Liver (tissue), 3 donors: ENCODE results near the gene TM9SF3.
A peak's percentile ranks its signal among the peaks of the same experiment; 100 is the strongest.

Source experiments
- FOXA1 ChIP-seq: IDR thresholded peaks from 2 replicates; pipeline ENCODE4 v1.6.1; 2016; ENCODE audit warnings: antibody characterized with exemption
- GABPA ChIP-seq, 2 donors: IDR thresholded peaks in 1 of 2; conservative IDR thresholded peaks in 1 of 2; 2 replicates each; pipeline ENCODE4 v1.6.1; 2016; ENCODE audit warnings: antibody characterized with exemption in 2 of 2, mild to moderate bottlenecking in 1 of 2, moderate library complexity in 1 of 2
- HNF4A ChIP-seq, 2 donors: conservative IDR thresholded peaks; 2 replicates each; pipeline ENCODE4 v1.6.1; 2016; ENCODE audit warnings: antibody characterized with exemption in 2 of 2, mild to moderate bottlenecking in 2 of 2
- JUND ChIP-seq, 2 donors: IDR thresholded peaks; 2 replicates each; pipeline ENCODE4 v1.6.1; 2016; ENCODE audit warnings: antibody characterized with exemption in 2 of 2
- RAD21 ChIP-seq, 2 donors: IDR thresholded peaks; 2 replicates each; pipeline ENCODE4 v1.6.1; 2016; ENCODE audit warnings: antibody characterized with exemption in 2 of 2, mild to moderate bottlenecking in 2 of 2
- RXRA ChIP-seq, 2 donors: IDR thresholded peaks; 2 replicates each; pipeline ENCODE4 v1.6.1; 2017 to 2018; ENCODE audit warnings: antibody characterized with exemption in 2 of 2, mild to moderate bottlenecking in 1 of 2
- TAF1 ChIP-seq: conservative IDR thresholded peaks from 2 replicates; pipeline ENCODE4 v1.6.1; 2016; ENCODE audit warnings: antibody characterized with exemption, mild to moderate bottlenecking
- YY1 ChIP-seq: IDR thresholded peaks from 2 replicates; pipeline ENCODE4 v1.6.1; 2016; ENCODE audit warnings: antibody characterized with exemption, mild to moderate bottlenecking
- TF ChIP-seq, protein P1 (sequence below): fragments of 150-350 bp; IDR thresholded peaks from 2 replicates; pipeline ENCODE4 v1.5.1; 2017; ENCODE audit warnings: improper control_type of control experiment, low read depth, low read length; ENCODE audit not compliant: missing input control
- TF ChIP-seq, protein P2 (sequence below): IDR thresholded peaks from 2 replicates; pipeline ENCODE4 v1.6.1; 2016; ENCODE audit warnings: antibody characterized with exemption
- TF ChIP-seq, protein P3 (sequence below): IDR thresholded peaks from 2 replicates; pipeline ENCODE4 v1.6.1; 2016; ENCODE audit warnings: antibody characterized with exemption
- TF ChIP-seq, protein P4 (sequence below): IDR thresholded peaks from 2 replicates; pipeline ENCODE4 v1.6.1; 2016; ENCODE audit warnings: antibody characterized with exemption, mild to moderate bottlenecking
- donor health status: healthy.
- donor health status: healthy.

DNA sequence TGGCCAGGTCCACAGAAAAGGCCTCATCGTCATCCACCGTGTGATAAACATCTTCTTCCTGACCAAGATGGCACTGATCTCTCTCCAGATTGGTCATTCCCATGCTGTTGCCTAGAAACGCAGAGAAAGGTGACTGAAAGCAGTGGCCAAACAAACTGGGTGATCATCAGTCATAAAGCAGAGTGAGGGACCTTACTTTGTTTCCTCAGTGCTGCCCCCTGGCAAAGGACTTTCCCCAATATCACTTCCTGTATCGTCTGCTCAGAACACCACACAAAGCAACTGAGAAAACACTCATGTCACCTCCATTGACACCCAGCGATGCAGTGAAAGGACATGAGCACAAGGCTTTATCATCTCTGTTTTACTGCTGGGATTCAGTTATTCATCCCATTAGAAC lies 40.0 kb upstream of the TM9SF3 start:
- TF ChIP-seq, protein P1, sequence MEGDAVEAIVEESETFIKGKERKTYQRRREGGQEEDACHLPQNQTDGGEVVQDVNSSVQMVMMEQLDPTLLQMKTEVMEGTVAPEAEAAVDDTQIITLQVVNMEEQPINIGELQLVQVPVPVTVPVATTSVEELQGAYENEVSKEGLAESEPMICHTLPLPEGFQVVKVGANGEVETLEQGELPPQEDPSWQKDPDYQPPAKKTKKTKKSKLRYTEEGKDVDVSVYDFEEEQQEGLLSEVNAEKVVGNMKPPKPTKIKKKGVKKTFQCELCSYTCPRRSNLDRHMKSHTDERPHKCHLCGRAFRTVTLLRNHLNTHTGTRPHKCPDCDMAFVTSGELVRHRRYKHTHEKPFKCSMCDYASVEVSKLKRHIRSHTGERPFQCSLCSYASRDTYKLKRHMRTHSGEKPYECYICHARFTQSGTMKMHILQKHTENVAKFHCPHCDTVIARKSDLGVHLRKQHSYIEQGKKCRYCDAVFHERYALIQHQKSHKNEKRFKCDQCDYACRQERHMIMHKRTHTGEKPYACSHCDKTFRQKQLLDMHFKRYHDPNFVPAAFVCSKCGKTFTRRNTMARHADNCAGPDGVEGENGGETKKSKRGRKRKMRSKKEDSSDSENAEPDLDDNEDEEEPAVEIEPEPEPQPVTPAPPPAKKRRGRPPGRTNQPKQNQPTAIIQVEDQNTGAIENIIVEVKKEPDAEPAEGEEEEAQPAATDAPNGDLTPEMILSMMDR = no peak
- TF ChIP-seq FOXA1 (no peak), JUND (IDR thresholded peaks at IDR 0.05) (no peak), YY1 (no peak), RAD21 (IDR thresholded peaks at IDR 0.05) (peak in 1 of 2 donors; percentile 7), RXRA (IDR thresholded peaks at IDR 0.05) (no peak), GABPA (IDR thresholded peaks at IDR 0.05 in 1 of 2, conservative IDR thresholded peaks at IDR 0.05 in 1 of 2) (no peak), TAF1 (no peak), HNF4A (conservative IDR thresholded peaks at IDR 0.05) (no peak)
- TF ChIP-seq, protein P2, sequence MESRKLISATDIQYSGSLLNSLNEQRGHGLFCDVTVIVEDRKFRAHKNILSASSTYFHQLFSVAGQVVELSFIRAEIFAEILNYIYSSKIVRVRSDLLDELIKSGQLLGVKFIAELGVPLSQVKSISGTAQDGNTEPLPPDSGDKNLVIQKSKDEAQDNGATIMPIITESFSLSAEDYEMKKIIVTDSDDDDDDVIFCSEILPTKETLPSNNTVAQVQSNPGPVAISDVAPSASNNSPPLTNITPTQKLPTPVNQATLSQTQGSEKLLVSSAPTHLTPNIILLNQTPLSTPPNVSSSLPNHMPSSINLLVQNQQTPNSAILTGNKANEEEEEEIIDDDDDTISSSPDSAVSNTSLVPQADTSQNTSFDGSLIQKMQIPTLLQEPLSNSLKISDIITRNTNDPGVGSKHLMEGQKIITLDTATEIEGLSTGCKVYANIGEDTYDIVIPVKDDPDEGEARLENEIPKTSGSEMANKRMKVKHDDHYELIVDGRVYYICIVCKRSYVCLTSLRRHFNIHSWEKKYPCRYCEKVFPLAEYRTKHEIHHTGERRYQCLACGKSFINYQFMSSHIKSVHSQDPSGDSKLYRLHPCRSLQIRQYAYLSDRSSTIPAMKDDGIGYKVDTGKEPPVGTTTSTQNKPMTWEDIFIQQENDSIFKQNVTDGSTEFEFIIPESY = no peak
- TF ChIP-seq, protein P3, sequence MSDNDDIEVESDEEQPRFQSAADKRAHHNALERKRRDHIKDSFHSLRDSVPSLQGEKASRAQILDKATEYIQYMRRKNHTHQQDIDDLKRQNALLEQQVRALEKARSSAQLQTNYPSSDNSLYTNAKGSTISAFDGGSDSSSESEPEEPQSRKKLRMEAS = no peak
- TF ChIP-seq, protein P4, sequence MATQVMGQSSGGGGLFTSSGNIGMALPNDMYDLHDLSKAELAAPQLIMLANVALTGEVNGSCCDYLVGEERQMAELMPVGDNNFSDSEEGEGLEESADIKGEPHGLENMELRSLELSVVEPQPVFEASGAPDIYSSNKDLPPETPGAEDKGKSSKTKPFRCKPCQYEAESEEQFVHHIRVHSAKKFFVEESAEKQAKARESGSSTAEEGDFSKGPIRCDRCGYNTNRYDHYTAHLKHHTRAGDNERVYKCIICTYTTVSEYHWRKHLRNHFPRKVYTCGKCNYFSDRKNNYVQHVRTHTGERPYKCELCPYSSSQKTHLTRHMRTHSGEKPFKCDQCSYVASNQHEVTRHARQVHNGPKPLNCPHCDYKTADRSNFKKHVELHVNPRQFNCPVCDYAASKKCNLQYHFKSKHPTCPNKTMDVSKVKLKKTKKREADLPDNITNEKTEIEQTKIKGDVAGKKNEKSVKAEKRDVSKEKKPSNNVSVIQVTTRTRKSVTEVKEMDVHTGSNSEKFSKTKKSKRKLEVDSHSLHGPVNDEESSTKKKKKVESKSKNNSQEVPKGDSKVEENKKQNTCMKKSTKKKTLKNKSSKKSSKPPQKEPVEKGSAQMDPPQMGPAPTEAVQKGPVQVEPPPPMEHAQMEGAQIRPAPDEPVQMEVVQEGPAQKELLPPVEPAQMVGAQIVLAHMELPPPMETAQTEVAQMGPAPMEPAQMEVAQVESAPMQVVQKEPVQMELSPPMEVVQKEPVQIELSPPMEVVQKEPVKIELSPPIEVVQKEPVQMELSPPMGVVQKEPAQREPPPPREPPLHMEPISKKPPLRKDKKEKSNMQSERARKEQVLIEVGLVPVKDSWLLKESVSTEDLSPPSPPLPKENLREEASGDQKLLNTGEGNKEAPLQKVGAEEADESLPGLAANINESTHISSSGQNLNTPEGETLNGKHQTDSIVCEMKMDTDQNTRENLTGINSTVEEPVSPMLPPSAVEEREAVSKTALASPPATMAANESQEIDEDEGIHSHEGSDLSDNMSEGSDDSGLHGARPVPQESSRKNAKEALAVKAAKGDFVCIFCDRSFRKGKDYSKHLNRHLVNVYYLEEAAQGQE = no peak
